Measurements from ENCODE around the gene PRKD3.

Gene PRKD3

GRCh38 chr2:37366773-37367172 is 42.1 kb upstream of the PRKD3 start:
- no peaks in the 10 kb centered on the region for H3K9me3 ChIP-seq (ENCODE audit: severe bottlenecking)
- no peaks in the 10 kb centered on the region for H3K36me3 ChIP-seq
- no peak for TF ChIP-seq CTCF (IDR thresholded peaks at IDR 0.05; ENCODE audit: low read depth, low read length)
- no peak overlapping the region for H3K4me3 ChIP-seq (ENCODE audit: low read depth, low read length)
- DNase-seq: no peak
- no peak overlapping the region for H3K27ac ChIP-seq
- no peaks in the 10 kb centered on the region for H3K27me3 ChIP-seq (ENCODE audit: insufficient read depth, low read depth, severe bottlenecking)

- no peaks in the 10 kb centered on the region for H3K36me3 ChIP-seq
- no peak for DNase-seq
- H3K27me3 ChIP-seq (ENCODE audit: insufficient read depth, low read depth, severe bottlenecking): no peaks in the 10 kb centered on the region
- no peaks in the 10 kb centered on the region for H3K9me3 ChIP-seq (ENCODE audit: severe bottlenecking)
- TF ChIP-seq CTCF (IDR thresholded peaks at IDR 0.05; ENCODE audit: low read depth, low read length): no peak
- no peak overlapping the region for H3K27ac ChIP-seq
- no peak overlapping the region for H3K4me3 ChIP-seq (ENCODE audit: low read depth, low read length)
Observed at GRCh38 chr2:37365669-37366068, 41.0 kb upstream of the PRKD3 start.

GRCh38 chr2:37364351-37364750 is 39.7 kb upstream of the PRKD3 start:
- Histone ChIP-seq H3K27ac (no peak overlapping the region), H3K4me3 (ENCODE audit: low read depth, low read length) (no peak overlapping the region), H3K27me3 (ENCODE audit: insufficient read depth, low read depth, severe bottlenecking) (no peaks in the 10 kb centered on the region), H3K9me3 (ENCODE audit: severe bottlenecking) (no peaks in the 10 kb centered on the region), H3K36me3 (no peaks in the 10 kb centered on the region)
- TF ChIP-seq CTCF (IDR thresholded peaks at IDR 0.05; ENCODE audit: low read depth, low read length): no peak
- no peak for DNase-seq

- no peaks in the 10 kb centered on the region for H3K36me3 ChIP-seq
- no peak for DNase-seq
- H3K9me3 ChIP-seq (ENCODE audit: severe bottlenecking): no peaks in the 10 kb centered on the region
- H3K4me3 ChIP-seq (ENCODE audit: low read depth, low read length): no peak overlapping the region
- H3K27me3 ChIP-seq (ENCODE audit: insufficient read depth, low read depth, severe bottlenecking): no peaks in the 10 kb centered on the region
- TF ChIP-seq CTCF (IDR thresholded peaks at IDR 0.05; ENCODE audit: low read depth, low read length): no peak
- H3K27ac ChIP-seq: no peak overlapping the region
Observed at GRCh38 chr2:37361994-37362698, 37.5 kb upstream of the PRKD3 start.

- no peak for TF ChIP-seq CTCF (IDR thresholded peaks at IDR 0.05; ENCODE audit: low read depth, low read length)
- H3K4me3 ChIP-seq (ENCODE audit: low read depth, low read length): no peak overlapping the region
- no peak overlapping the region for H3K27ac ChIP-seq
- DNase-seq: no peak
- H3K9me3 ChIP-seq (ENCODE audit: severe bottlenecking): no peaks in the 10 kb centered on the region
- H3K27me3 ChIP-seq (ENCODE audit: insufficient read depth, low read depth, severe bottlenecking): no peaks in the 10 kb centered on the region
- no peaks in the 10 kb centered on the region for H3K36me3 ChIP-seq
Observed at GRCh38 chr2:37361216-37361815, 36.7 kb upstream of the PRKD3 start.

- H3K36me3 ChIP-seq: no peaks in the 10 kb centered on the region
- no peak overlapping the region for H3K4me3 ChIP-seq (ENCODE audit: low read depth, low read length)
- H3K27ac ChIP-seq: no peak overlapping the region
- no peak for TF ChIP-seq CTCF (IDR thresholded peaks at IDR 0.05; ENCODE audit: low read depth, low read length)
- H3K9me3 ChIP-seq (ENCODE audit: severe bottlenecking): no peaks in the 10 kb centered on the region
- DNase-seq: no peak
- no peaks in the 10 kb centered on the region for H3K27me3 ChIP-seq (ENCODE audit: insufficient read depth, low read depth, severe bottlenecking)
Observed at GRCh38 chr2:37358466-37358865, 33.8 kb upstream of the PRKD3 start.

Measured in WERI-Rb-1 (cell line).